Measurements from ENCODE around the gene XIRP1.

Gene XIRP1

DNA sequence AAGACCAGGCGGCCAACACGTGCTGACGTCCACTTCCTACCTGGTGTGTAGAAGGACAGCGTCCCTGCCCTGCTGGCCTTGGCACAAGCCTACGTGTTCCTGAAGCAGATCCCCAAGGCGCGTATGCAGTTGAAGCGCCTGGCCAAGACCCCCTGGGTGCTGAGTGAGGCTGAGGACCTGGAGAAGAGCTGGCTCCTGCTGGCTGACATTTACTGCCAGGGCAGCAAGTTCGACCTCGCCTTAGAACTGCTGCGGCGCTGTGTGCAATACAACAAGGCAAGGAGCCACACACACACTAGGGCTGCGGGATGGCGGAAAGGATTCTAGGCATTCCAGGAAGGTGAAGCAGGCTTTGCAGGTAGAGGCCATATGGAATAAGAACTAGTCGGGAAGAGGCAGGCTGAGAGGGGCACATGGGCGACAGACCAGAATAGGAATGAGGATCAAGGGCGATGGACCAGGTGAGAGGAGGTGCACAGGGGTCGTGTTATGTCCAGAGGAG lies 54.9 kb downstream of the XIRP1 start:
- no peaks in the 10 kb centered on the region for H3K9me3 ChIP-seq
- H3K27me3 ChIP-seq, result no peaks in the 10 kb centered on the region
- H3K36me3 ChIP-seq, result no peaks in the 10 kb centered on the region
- no peak overlapping the region for H3K4me3 ChIP-seq (ENCODE audit: low read depth, low read length)
- TF ChIP-seq, protein P1, sequence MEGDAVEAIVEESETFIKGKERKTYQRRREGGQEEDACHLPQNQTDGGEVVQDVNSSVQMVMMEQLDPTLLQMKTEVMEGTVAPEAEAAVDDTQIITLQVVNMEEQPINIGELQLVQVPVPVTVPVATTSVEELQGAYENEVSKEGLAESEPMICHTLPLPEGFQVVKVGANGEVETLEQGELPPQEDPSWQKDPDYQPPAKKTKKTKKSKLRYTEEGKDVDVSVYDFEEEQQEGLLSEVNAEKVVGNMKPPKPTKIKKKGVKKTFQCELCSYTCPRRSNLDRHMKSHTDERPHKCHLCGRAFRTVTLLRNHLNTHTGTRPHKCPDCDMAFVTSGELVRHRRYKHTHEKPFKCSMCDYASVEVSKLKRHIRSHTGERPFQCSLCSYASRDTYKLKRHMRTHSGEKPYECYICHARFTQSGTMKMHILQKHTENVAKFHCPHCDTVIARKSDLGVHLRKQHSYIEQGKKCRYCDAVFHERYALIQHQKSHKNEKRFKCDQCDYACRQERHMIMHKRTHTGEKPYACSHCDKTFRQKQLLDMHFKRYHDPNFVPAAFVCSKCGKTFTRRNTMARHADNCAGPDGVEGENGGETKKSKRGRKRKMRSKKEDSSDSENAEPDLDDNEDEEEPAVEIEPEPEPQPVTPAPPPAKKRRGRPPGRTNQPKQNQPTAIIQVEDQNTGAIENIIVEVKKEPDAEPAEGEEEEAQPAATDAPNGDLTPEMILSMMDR (IDR thresholded peaks at IDR 0.05; ENCODE audit: low read depth, low read length), result no peak
- DNase-seq, result no peak
- H3K4me1 ChIP-seq, result 0 out of 2 replicates have a peak, but pooled peaks cover 4% of the 10 kb centered on the region

DNA sequence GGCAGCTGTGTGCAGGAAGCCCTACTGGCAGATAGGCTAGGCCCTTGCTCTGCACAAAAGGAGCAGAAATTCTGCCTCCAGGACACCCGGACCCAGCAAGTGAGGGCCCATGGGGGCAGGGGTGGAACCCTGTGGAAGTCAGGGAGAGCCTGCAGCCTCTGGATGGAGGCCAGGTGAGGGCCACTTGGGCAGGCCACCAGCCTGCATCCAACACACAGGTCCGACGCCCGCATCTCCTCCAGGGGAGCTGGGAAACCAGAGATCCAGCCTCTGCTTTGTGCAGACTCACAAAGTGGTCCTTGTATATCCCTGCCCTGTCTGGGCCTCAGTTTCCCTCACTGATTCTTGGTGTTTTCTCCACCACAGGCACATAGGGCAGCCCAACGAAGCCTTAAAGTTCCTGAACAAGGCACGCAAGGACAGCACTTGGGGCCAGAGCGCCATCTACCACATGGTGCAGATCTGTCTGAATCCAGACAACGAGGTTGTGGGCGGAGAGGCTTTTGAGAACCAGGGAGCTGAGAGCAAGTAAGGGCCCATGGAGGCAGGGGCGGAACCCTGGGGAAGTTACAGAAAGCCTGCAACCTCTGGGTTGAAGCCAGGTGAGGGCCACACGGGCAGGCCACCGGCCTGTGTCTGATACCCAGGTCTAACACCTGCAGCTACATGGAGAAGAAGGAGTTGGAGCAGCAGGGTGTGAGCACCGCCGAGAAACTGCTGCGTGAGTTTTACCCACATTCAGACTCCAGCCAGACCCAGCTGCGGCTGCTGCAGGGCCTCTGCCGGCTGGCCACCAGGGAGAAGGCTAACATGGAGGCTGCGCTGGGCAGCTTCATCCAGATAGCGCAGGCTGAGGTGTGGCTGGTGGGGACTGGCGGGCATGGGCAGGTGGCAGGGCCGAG lies 55.6 kb downstream of the XIRP1 start:
- H3K27me3 ChIP-seq, result no peaks in the 10 kb centered on the region
- H3K4me1 ChIP-seq, result 0 out of 2 replicates have a peak, but pooled peaks cover 4% of the 10 kb centered on the region
- TF ChIP-seq, protein P1 (IDR thresholded peaks at IDR 0.05; ENCODE audit: low read depth, low read length), result no peak
- H3K9me3 ChIP-seq, result no peaks in the 10 kb centered on the region
- DNase-seq, result no peak
- H3K36me3 ChIP-seq, result no peaks in the 10 kb centered on the region
- no peak overlapping the region for H3K4me3 ChIP-seq (ENCODE audit: low read depth, low read length)

DNA sequence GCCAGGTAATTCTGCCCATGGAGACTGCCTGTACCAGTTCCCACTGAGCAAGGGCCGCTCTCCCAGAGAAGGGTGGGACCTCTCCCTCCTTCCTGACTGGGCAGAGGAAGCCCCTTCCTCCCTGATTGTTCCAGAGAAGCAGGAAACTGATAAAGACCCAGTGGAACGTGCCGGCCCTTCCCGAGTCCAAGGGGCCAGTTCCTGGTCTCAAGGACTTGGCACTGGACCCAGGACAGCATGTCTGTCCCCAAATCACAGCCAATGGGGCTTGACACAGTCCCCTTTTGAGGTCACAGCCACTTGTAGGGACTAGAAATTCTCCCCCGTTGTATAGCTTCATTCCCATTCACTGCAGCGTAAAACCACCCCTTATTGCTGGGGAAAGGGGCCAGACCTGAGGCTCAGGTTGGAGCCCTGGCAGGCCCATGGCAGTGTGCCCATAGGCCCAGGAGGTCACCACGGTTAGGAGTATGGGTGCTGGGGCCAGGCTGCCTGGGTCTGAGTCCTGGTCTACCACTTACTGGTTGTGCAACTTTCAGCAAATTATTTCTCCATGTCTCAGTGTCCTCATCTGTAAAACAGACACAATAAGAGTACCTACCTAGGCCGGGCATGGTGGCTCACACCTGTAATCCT lies 57.1 kb downstream of the XIRP1 start:
- no peak overlapping the region for H3K4me3 ChIP-seq (ENCODE audit: low read depth, low read length)
- no peaks in the 10 kb centered on the region for H3K4me1 ChIP-seq
- DNase-seq, result no peak
- TF ChIP-seq, protein P1 (IDR thresholded peaks at IDR 0.05; ENCODE audit: low read depth, low read length), result no peak
- no peaks in the 10 kb centered on the region for H3K27me3 ChIP-seq
- H3K9me3 ChIP-seq, result no peaks in the 10 kb centered on the region
- H3K36me3 ChIP-seq, result no peaks in the 10 kb centered on the region

DNA sequence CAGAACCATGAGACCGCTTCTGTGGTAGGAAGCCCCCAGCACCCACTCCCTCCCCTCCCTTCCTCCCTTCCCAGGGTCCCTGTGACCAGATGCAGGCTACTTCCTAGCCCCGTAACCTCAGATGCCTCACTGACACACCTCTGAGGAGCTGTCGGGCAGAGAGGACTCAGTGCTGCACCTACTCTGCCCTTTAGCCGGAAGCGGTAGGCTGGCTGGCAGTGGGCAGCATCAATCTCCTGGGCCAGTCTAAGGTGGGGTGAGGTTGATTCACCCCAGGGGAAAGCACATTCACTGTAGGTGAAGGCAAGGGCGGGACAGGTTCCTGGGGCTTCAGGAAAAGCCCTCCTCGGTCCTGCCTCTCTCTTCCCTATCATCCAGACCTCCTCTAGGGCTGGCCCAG lies 58.1 kb downstream of the XIRP1 start:
- Histone ChIP-seq H3K9me3 (no peaks in the 10 kb centered on the region), H3K4me1 (no peaks in the 10 kb centered on the region), H3K27me3 (no peaks in the 10 kb centered on the region), H3K36me3 (no peaks in the 10 kb centered on the region), H3K4me3 (ENCODE audit: low read depth, low read length) (no peak overlapping the region)
- TF ChIP-seq, protein P1 (IDR thresholded peaks at IDR 0.05; ENCODE audit: low read depth, low read length), result no peak
- no peak for DNase-seq

DNA sequence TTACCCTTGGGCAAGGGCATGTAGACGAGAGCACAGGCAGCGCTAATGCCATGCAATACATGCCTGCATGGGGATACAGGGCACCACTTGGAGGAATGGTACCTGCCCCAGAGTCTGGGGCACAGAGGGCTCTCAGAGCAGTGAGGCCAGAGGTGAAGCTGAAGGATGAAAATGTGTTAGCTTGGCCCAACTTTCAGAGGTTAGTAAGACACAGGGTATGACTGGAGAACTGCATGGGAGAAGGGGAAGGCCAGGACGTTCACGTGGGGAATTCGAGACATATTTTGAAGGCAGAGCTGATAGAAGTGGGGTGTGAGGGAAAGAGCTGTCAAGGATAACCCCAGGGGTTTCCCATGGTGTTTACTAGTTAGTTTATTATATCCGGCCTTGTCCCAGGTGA lies 58.6 kb downstream of the XIRP1 start:
- TF ChIP-seq, protein P1 (IDR thresholded peaks at IDR 0.05; ENCODE audit: low read depth, low read length), result no peak
- no peaks in the 10 kb centered on the region for H3K9me3 ChIP-seq
- H3K27me3 ChIP-seq, result no peaks in the 10 kb centered on the region
- no peaks in the 10 kb centered on the region for H3K36me3 ChIP-seq
- H3K4me3 ChIP-seq (ENCODE audit: low read depth, low read length), result no peak overlapping the region
- no peak for DNase-seq
- no peaks in the 10 kb centered on the region for H3K4me1 ChIP-seq

Data from BE2C (cell line).